AG09319 (cell line): ENCODE results near the gene PALLD.
"Not testable (repeated sequence)": the region's sequence is repeated elsewhere in the genome, so short reads cannot be mapped to it uniquely, and the experiment has no call there.

ENCODE experiments used
- DNase-seq: peaks from one replicate; pipeline ENCODE4 v3.0.0-alpha.2; 2010; ENCODE audit warnings: low read depth; ENCODE audit errors: extremely low read depth
- TF ChIP-seq, protein P1 (sequence below): IDR thresholded peaks from 2 replicates; pipeline ENCODE4 v1.5.1; 2011; ENCODE audit warnings: low read depth, mild to moderate bottlenecking, inconsistent platforms, low read length, moderate library complexity

PALLD gene

GRCh38 chr4:168942985-168943384, 446.1 kb downstream of the PALLD start:
- TF ChIP-seq, protein P1, sequence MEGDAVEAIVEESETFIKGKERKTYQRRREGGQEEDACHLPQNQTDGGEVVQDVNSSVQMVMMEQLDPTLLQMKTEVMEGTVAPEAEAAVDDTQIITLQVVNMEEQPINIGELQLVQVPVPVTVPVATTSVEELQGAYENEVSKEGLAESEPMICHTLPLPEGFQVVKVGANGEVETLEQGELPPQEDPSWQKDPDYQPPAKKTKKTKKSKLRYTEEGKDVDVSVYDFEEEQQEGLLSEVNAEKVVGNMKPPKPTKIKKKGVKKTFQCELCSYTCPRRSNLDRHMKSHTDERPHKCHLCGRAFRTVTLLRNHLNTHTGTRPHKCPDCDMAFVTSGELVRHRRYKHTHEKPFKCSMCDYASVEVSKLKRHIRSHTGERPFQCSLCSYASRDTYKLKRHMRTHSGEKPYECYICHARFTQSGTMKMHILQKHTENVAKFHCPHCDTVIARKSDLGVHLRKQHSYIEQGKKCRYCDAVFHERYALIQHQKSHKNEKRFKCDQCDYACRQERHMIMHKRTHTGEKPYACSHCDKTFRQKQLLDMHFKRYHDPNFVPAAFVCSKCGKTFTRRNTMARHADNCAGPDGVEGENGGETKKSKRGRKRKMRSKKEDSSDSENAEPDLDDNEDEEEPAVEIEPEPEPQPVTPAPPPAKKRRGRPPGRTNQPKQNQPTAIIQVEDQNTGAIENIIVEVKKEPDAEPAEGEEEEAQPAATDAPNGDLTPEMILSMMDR, result peak; percentile 28
- no peak for DNase-seq

DNA sequence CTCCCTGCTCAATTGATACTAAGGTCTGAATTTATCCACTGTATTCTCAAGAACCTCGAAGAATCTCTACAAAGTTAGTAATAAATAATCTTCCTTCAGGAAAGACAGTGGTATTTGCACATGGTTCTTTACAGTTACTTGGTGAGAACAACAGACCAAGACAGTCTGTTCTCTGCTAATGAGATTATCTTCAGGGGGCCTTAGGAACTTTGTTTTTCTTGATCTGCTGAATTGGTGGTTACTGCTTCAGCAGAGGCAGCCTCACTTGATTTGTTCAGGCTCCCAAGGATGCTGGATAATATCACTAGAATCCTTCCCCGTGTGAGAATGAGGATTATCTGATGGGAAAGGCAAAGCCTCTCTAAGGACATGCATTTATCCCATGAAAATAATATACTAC, 448.4 kb downstream of the PALLD start:
- TF ChIP-seq, protein P1, result no peak
- no peak for DNase-seq

DNA sequence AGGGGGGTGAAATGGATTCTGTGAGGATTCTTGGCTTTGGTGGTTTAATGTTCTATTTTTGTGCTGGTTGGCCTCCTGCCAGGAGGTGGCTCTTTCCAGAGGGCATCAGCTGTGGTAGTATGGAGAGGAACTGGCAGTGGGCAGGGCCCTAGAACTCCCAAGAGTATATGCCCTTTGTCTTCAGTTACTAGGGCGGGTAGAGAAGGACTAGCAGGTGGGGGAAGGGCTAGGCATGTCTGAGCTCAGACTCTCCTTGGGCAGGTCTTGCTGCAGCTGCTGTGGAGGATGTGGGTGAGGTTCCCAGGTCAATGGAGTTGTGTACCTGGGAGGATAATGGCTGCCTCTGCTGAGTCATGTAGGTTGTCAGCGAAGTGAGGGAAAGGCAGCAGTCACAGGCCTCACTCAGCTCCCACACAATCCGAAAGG, 456.0 kb downstream of the PALLD start:
- not testable (repeated sequence) for DNase-seq

DNA sequence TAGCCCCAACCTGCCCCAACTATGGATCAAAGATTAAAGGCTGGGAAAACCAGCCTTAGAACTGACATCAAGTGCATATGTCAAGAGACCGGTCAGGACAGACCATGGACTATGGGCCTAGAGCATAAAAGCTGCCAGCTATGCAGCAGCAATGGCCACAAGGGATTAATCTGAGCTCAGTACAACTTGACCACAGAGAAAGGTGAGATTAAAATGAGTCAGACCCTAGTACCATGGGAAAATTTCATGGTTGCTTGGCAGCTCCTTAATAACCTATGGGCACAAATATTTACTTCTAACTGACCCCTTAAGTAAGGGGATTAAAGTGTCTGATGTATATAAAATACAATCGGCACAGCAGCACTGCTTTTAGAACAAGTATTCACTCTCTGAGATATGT, 458.8 kb downstream of the PALLD start:
- TF ChIP-seq, protein P1, result no peak
- DNase-seq, result no peak

- TF ChIP-seq, protein P1, result no peak
- no peak for DNase-seq
Measured at GRCh38 chr4:168960716-168961115, 463.9 kb downstream of the PALLD start.

GRCh38 chr4:168972596-168972995, 475.7 kb downstream of the PALLD start:
- TF ChIP-seq, protein P1, result no peak
- no peak for DNase-seq
